Neural cell (in vitro differentiated cells): ENCODE results near the gene L3MBTL1. TPM values are rescaled to one million over a fixed set of nuclear protein-coding genes. Genes with fewer than 3 reads are reported as not detected.

ENCODE experiments used
- H2AFZ ChIP-seq: fragments of 200-600, 300-800 bp; sonication (generic), shearing (Covaris generic); 2 replicates; pipeline ENCODE4 v1.6.0; 2014; ENCODE audit warnings: low read depth, mild to moderate bottlenecking, antibody characterized with exemption, low read length, moderate library complexity
- H3F3A ChIP-seq: fragments of 200-600 bp; shearing (Covaris generic); 2 replicates; pipeline ENCODE4 v1.6.1; 2016; ENCODE audit warnings: mild to moderate bottlenecking, moderate library complexity, mixed read lengths, antibody characterized with exemption, low read length; ENCODE audit not compliant: insufficient read depth, poor library complexity, severe bottlenecking
- H3K27ac ChIP-seq: fragments of 200-600, 300-800 bp; sonication (generic), shearing (Covaris generic); 2 replicates; pipeline ENCODE4 v1.5.1; 2014; ENCODE audit warnings: mild to moderate bottlenecking, low read length, moderate library complexity
- H3K27me3 ChIP-seq: fragments of 300-800, 200-600 bp; sonication (generic), shearing (Covaris generic); 2 replicates; pipeline ENCODE4 v1.6.0; 2014; ENCODE audit warnings: mild to moderate bottlenecking, low read depth, low read length, moderate library complexity; ENCODE audit not compliant: insufficient read depth
- H3K36me3 ChIP-seq: fragments of 300-800, 200-600 bp; sonication (generic), shearing (Covaris generic); 2 replicates; pipeline ENCODE4 v1.5.1; 2014; ENCODE audit warnings: mild to moderate bottlenecking, antibody characterized with exemption, low read length, moderate library complexity; ENCODE audit not compliant: insufficient read depth
- H3K4me2 ChIP-seq: fragments of 300-800, 200-600 bp; sonication (generic), shearing (Covaris generic); 2 replicates; pipeline ENCODE4 v1.6.0; 2014; ENCODE audit warnings: mild to moderate bottlenecking, low read length
- H3K4me3 ChIP-seq: fragments of 300-800, 200-600 bp; sonication (generic), shearing (Covaris generic); 2 replicates; pipeline ENCODE4 v1.5.1; 2014; ENCODE audit warnings: mild to moderate bottlenecking, low read length, moderate library complexity
- H3K79me2 ChIP-seq: fragments of 200-600 bp; shearing (Covaris generic); replicated peaks from 2 replicates; pipeline ENCODE4 v1.6.0; 2014; ENCODE audit warnings: mild to moderate bottlenecking, low read length, moderate library complexity; ENCODE audit not compliant: insufficient read depth
- H3K9ac ChIP-seq: fragments of 300-800, 200-600 bp; sonication (generic), shearing (Covaris generic); 2 replicates; pipeline ENCODE4 v1.6.1; 2016; ENCODE audit warnings: mild to moderate bottlenecking, low read length, mixed read lengths
- H3K9me2 ChIP-seq: fragments of 200-600 bp; shearing (Covaris generic); 2 replicates; pipeline ENCODE4 v1.6.1; 2016; ENCODE audit warnings: mild to moderate bottlenecking, low read length, mixed read lengths; ENCODE audit not compliant: insufficient read depth
- H3K9me3 ChIP-seq: fragments of 200-600, 300-800 bp; sonication (generic), shearing (Covaris generic); 2 replicates; pipeline ENCODE4 v1.6.1; 2016; ENCODE audit warnings: mild to moderate bottlenecking, mixed run types, low read length, moderate library complexity, mixed read lengths
- H4K20me1 ChIP-seq: fragments of 200-600 bp; shearing (Covaris generic); 2 replicates; pipeline ENCODE4 v1.6.1; 2016; ENCODE audit warnings: mild to moderate bottlenecking, mixed run types; ENCODE audit not compliant: insufficient read depth
- CTCF ChIP-seq: fragments of 450-650 bp; IDR thresholded peaks from 2 replicates; pipeline ENCODE4 v1.5.1; 2014; ENCODE audit warnings: antibody characterized with exemption, mild to moderate bottlenecking, moderate library complexity; ENCODE audit not compliant: poor library complexity, severe bottlenecking
- EP300 ChIP-seq: fragments of 450-650 bp; conservative IDR thresholded peaks from 2 replicates; pipeline ENCODE4 v1.6.1; 2014; ENCODE audit warnings: antibody characterized with exemption, mild to moderate bottlenecking, moderate library complexity; ENCODE audit not compliant: poor library complexity, severe bottlenecking
- EZH2 ChIP-seq: fragments of 200-600, 300-800 bp; shearing (Covaris generic), sonication (generic); IDR thresholded peaks from 2 replicates; pipeline ENCODE4 v1.6.1; 2014; ENCODE audit warnings: antibody characterized with exemption, low read length, borderline replicate concordance, mild to moderate bottlenecking; ENCODE audit not compliant: insufficient read depth, poor library complexity, severe bottlenecking
- MXI1 ChIP-seq: fragments of 450-650 bp; conservative IDR thresholded peaks from 2 replicates; pipeline ENCODE4 v1.6.1; 2014; ENCODE audit warnings: antibody characterized with exemption, mild to moderate bottlenecking; ENCODE audit not compliant: poor library complexity, severe bottlenecking
- POLR2AphosphoS5 ChIP-seq: IDR thresholded peaks from 2 replicates; pipeline ENCODE4 v1.6.1; 2012
- RAD21 ChIP-seq: fragments of 450-650 bp; conservative IDR thresholded peaks from 2 replicates; pipeline ENCODE4 v1.6.1; 2014; ENCODE audit warnings: antibody characterized with exemption, mild to moderate bottlenecking, moderate library complexity
- REST ChIP-seq: IDR thresholded peaks from 2 replicates; pipeline ENCODE4 v1.6.1; 2012; ENCODE audit warnings: borderline replicate concordance
- SMC3 ChIP-seq: fragments of 450-650 bp; conservative IDR thresholded peaks from 2 replicates; pipeline ENCODE4 v1.6.1; 2014; ENCODE audit warnings: antibody characterized with exemption, mild to moderate bottlenecking, moderate library complexity; ENCODE audit not compliant: poor library complexity
- TAF1 ChIP-seq: IDR thresholded peaks from 2 replicates; pipeline ENCODE4 v1.6.1; 2012; ENCODE audit warnings: low read depth
- polyA plus RNA-seq: library from polyadenylated mRNA; depleted of rRNA; stranded (reverse); fragments of >200 nt; gene quantifications from 2 replicates; pipeline ENCODE4 v1.2.3, GENCODE V29; 2014

L3MBTL1 gene
- polyA plus RNA-seq, 1 donor from 2014 or later, result 22.0 TPM

GRCh38 chr20:43563429-43563828 lies 55.9 kb downstream of the L3MBTL1 start:
- Histone ChIP-seq H3K4me2 (no peak overlapping the region), H3K36me3 (no peaks in the 10 kb centered on the region), H3K27me3 (no peaks in the 10 kb centered on the region), H3K79me2 (no peaks in the 10 kb centered on the region), H3F3A (no peaks in the 10 kb centered on the region), H3K9me3 (no peaks in the 10 kb centered on the region), H3K9ac (no peak overlapping the region), H3K4me3 (no peak overlapping the region), H3K27ac (no peak overlapping the region), H4K20me1 (no peaks in the 10 kb centered on the region), H2AFZ (no peak overlapping the region), H3K9me2 (no peaks in the 10 kb centered on the region)
- no peak for TF ChIP-seq SMC3
- no peak for TF ChIP-seq TAF1
- TF ChIP-seq REST, result no peak
- TF ChIP-seq CTCF, result no peak
- TF ChIP-seq POLR2AphosphoS5, result no peak
- no peak for TF ChIP-seq EZH2
- no peak for TF ChIP-seq MXI1
- no peak for TF ChIP-seq RAD21
- no peak for TF ChIP-seq EP300

GRCh38 chr20:43563991-43564390 lies 56.5 kb downstream of the L3MBTL1 start:
- TF ChIP-seq MXI1 (no peak), CTCF (no peak), RAD21 (no peak), SMC3 (no peak), REST (no peak), TAF1 (no peak), POLR2AphosphoS5 (no peak), EP300 (no peak), EZH2 (no peak)
- Histone ChIP-seq H3F3A (no peaks in the 10 kb centered on the region), H4K20me1 (no peaks in the 10 kb centered on the region), H3K4me2 (no peak overlapping the region), H3K9me3 (no peaks in the 10 kb centered on the region), H2AFZ (no peak overlapping the region), H3K36me3 (no peaks in the 10 kb centered on the region), H3K4me3 (no peak overlapping the region), H3K9ac (no peak overlapping the region), H3K27ac (no peak overlapping the region), H3K9me2 (no peaks in the 10 kb centered on the region), H3K27me3 (no peaks in the 10 kb centered on the region), H3K79me2 (no peaks in the 10 kb centered on the region)
